Thyroid gland (tissue), 4 donors: ENCODE measurements around the gene WDR45.

Experiments
- CTCF ChIP-seq, 6 experiments: fragments of 200-600 bp in 3 of 6; fragments of 450-650 bp in 3 of 6; sonication (generic) in 3 of 6; IDR thresholded peaks; one replicate each; pipeline ENCODE4 v1.5.1; 2016 to 2019; ENCODE audit warnings: antibody characterized with exemption in 6 of 6, mild to moderate bottlenecking in 2 of 6, inconsistent platforms in 1 of 6, moderate library complexity in 1 of 6
- POLR2A ChIP-seq, 2 donors: fragments of 450-650 bp; IDR thresholded peaks; one replicate each; pipeline ENCODE4 v1.6.1; 2017; ENCODE audit warnings: antibody characterized with exemption in 2 of 2, mild to moderate bottlenecking in 2 of 2, moderate library complexity in 1 of 2

- TF ChIP-seq POLR2A (IDR thresholded peaks at IDR 0.05), result no peak
- TF ChIP-seq CTCF (IDR thresholded peaks at IDR 0.05), result no peak
These were observed 20.0 kb downstream of the WDR45 start for GRCh38 chrX:49059681-49060085.
